Measurements from ENCODE around the gene SLC25A24.
"Not testable (repeated sequence)": the region's sequence is repeated elsewhere in the genome, so short reads cannot be mapped to it uniquely, and the experiment has no call there.

SLC25A24 gene

DNA sequence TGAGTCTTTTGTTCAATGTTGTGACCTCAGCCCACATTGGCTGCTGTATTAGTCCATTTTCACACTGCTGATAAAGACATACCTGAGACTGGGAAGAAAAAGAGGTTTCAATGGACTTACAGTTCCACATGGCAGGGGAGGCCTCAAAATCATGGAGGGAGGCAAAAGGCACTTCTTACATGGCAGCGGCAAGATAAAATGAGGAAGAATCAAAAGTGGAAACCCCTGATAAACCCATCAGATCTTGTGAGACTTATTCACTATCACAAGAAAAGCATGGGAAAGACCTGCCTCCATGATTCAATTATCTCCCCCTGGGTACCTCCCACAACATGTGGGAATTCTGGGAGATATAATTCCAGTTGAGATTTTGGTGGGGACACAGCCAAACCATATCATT is 68.9 kb downstream of the SLC25A24 start:
- not testable (repeated sequence) for DNase-seq

GRCh38 chr1:108130794-108131193 is 69.3 kb downstream of the SLC25A24 start:
- no peak for DNase-seq

- DNase-seq: no peak
These were observed 70.1 kb downstream of the SLC25A24 start for GRCh38 chr1:108129999-108130398.

GRCh38 chr1:108125312-108126138 is 74.6 kb downstream of the SLC25A24 start:
- peak; percentile 85 for DNase-seq

GRCh38 chr1:108124622-108125311 is 75.4 kb downstream of the SLC25A24 start:
- DNase-seq: no peak

GRCh38 chr1:108124023-108124422 is 76.1 kb downstream of the SLC25A24 start:
- no peak for DNase-seq

GRCh38 chr1:108121358-108122143 is 78.6 kb downstream of the SLC25A24 start:
- no peak for DNase-seq

DNA sequence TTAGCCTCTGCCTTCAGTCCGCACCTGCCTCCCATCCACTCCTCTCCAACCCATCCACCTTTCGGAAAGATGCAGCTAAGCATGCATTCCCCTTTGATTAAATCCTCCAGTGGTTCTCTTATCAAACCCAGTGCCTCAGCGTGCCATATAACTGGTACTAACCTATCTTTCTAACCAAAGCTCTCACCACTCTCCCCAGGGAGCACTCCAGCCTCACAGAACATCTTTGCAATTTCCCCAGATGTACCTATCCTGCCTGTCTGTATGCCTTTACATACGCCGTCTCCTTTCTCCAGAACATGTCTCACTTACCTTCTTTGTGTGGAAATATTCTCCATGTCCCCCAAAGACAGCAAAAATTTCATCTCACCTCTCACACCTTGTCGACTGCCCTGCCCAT is 80.0 kb downstream of the SLC25A24 start:
- DNase-seq: no peak

GRCh38 chr1:108119500-108119899 is 80.6 kb downstream of the SLC25A24 start:
- no peak for DNase-seq

GRCh38 chr1:108117945-108118902 is 81.9 kb downstream of the SLC25A24 start:
- no peak for DNase-seq

DNA sequence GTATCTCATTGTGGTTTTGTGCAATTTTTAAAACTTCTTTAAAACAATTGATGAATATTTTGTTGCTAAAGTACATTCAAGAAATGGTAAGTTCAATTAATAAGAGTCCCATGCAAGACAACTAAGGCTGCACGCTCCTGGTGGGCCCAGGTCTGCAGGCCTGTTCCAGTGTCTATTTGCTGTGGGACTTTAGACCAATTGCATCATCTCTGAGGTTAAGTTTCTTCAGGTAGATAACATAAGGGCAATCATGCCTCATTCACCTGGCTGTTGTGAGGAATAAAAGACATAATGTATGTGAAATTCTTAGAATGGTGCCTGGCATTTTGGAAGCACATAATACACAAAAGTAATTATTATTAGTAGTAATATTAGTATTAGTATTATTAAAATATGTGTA is 82.9 kb downstream of the SLC25A24 start:
- no peak for DNase-seq

DNA sequence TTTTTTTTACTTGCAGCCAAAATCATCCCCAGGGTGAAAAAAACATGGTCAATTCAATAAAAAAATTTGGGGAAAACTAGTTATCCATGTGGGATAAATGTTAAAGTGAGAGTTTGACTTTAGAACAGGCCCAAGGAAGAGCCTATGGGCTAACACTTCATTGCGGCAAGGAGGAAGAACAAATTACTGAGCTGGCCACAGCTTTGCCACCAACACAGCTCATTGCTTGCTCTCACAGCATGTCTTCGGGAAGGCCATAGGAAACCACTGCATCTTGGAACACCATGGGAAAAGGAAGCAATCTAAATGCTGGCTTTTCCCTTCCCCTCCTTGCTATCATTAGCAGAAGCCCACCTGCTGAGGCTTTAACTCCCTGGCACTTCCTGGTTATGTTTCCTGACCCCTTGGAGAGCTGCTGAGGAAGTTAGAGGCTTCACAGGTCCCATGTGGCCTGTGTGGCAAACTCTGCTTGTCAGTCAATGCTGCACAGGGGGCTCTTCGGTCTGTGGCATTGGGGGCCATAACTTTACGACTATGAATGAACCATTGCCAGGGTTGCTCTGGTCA is 86.0 kb downstream of the SLC25A24 start:
- no peak for DNase-seq

DNA sequence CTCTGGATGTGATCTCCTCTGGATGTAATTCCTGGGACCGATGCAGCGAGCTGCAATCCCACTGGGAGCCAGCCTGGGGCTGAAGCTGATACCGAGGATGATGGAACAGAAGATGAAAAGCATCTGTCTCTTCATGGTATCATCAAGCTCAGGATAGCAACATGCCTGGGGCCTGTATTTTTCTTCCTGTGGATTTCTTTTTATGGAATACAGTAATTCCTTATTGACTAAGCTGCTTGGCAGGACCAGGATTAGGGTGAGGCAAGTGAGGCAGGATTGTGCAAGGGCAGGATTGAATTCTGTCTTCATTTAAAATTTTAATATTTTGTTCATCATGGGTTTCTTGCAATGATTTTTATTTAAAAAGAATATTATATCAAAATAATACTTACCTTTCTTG is 86.6 kb downstream of the SLC25A24 start:
- no peak for DNase-seq

DNA sequence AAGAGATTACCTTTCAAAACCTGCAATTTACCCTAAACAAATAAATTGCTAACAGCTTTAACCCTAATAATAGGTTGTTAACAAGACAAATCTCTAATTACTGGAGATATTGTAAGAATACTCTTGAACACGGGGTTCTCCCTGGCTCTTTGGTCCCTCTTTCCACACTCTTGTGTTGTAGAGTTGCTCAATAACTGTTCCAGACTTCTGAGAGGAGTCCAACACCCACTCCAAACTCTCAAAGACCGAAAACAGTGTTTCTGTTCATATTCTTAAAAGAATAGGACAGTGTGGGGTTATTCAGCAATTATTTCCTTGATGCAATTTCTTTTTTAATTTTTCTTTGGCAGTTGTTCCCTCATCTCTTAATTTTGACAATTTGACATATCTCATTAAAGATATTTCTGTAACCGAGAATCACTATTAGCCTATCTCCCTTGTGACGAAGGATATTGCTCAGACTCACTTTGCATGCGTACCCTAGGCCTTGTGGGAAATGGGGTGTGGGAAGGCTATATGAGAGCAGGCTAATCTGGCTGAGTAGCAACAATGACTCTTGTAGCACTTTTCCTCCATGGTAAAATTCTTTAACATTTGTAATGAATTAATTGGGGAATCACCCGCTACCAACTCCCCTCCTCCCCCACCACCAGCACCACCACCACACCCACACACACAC is 90.7 kb downstream of the SLC25A24 start:
- DNase-seq: no peak

GRCh38 chr1:108108119-108108518 is 92.0 kb downstream of the SLC25A24 start:
- no peak for DNase-seq

- no peak for DNase-seq
These were observed 92.5 kb downstream of the SLC25A24 start for GRCh38 chr1:108107658-108108057.

- DNase-seq: peak; percentile 41
These were observed 93.4 kb downstream of the SLC25A24 start for GRCh38 chr1:108106775-108107174.

DNA sequence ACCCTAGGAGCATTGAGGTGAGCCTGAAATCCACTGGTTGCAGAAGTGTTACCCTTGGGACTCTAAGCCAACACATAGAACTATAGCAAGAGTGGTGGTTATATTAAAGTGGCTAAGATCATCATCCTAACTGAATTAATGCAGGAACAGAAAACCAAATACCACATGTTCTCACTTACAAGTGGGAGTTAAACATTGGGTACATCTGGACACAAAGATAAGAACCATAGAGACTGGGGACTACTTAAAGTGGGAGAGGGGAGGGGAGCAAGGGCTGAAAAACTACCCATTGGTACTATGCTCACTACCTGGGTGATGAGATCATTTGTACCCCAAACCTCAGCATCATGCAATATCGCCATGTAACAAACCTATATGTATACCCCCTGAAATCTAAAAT is 100.0 kb downstream of the SLC25A24 start:
- DNase-seq: no peak

DNA sequence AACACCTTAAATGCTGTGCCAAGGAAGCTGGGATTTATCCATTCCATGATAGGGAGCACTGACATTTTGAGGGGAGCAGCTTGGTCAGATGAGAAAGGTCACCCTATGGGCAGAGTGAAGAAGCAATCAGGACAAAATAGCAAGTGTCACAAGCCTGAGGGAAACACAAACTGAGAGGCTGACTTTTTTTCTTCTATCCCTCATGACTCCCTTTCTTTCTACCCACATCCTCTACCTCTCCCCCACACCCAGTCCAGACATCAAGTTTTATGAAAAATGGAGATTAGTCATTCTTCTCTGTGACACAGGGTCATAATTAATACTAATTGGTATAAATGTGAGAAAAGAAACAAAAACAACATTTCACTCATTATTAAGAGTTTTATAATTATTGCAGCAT is 103.1 kb downstream of the SLC25A24 start:
- DNase-seq: no peak

GRCh38 chr1:108096089-108096488 is 104.1 kb downstream of the SLC25A24 start:
- no peak for DNase-seq

- no peak for DNase-seq
These were observed 110.7 kb downstream of the SLC25A24 start for GRCh38 chr1:108089477-108089876.
